OCI-LY7 (cell line): ENCODE measurements around the gene ARID5B. TPM values are rescaled to one million over a fixed set of nuclear protein-coding genes. Genes with fewer than 3 reads are reported as not detected.

ENCODE experiments used
- BruUV-seq: library from RNA; stranded (reverse); fragments of 400-500 nt; replicated peaks from 2 replicates; lab custom pipeline; 2021; lab: Mats Ljungman, UMichigan
- CTCF ChIA-PET: fragments of 300-600 bp; sonication (Branson Sonifier 250); formaldehyde crosslinking; loops from one replicate; lab custom pipeline; 2022; ENCODE audit warnings: antibody characterized with exemption; ENCODE audit not compliant: unreplicated experiment; lab: Charles Lee
- POLR2A ChIA-PET: fragments of 300-600 bp; sonication (Branson Sonifier 250); formaldehyde crosslinking; loops from one replicate; lab custom pipeline; 2022; ENCODE audit warnings: antibody characterized with exemption; lab: Charles Lee
- DNase-seq: peaks from one replicate; pipeline ENCODE4 v3.0.0-alpha.2; 2015; ENCODE audit warnings: low spot score
- H2AFZ ChIP-seq: fragments of 200-600 bp; sonication (generic), shearing (Covaris generic); 2 replicates; pipeline ENCODE4 v1.6.1; 2014; ENCODE audit warnings: mild to moderate bottlenecking, antibody characterized with exemption, low read length, moderate library complexity
- H3K27ac ChIP-seq: fragments of 200-600 bp; sonication (generic); 2 replicates; pipeline ENCODE4 v1.5.1; 2014; ENCODE audit warnings: mixed run types, low read depth, mild to moderate bottlenecking, moderate library complexity, low read length, inconsistent platforms; ENCODE audit not compliant: poor library complexity, severe bottlenecking
- H3K36me3 ChIP-seq: fragments of 200-600 bp; sonication (generic); 2 replicates; pipeline ENCODE4 v1.6.1; 2014; ENCODE audit warnings: mild to moderate bottlenecking, antibody characterized with exemption, low read length, moderate library complexity, mixed read lengths; ENCODE audit not compliant: insufficient read depth
- H3K4me1 ChIP-seq: fragments of 200-600 bp; sonication (generic); 2 replicates; pipeline ENCODE4 v1.5.1; 2014; ENCODE audit warnings: mild to moderate bottlenecking, low read length; ENCODE audit not compliant: insufficient read depth, poor library complexity, severe bottlenecking
- H3K4me2 ChIP-seq: fragments of 200-600 bp; sonication (generic); 2 replicates; pipeline ENCODE4 v1.6.1; 2014; ENCODE audit warnings: mild to moderate bottlenecking, low read length
- H3K4me3 ChIP-seq: fragments of 200-600 bp; sonication (generic); 2 replicates; pipeline ENCODE4 v1.5.1; 2014; ENCODE audit warnings: mild to moderate bottlenecking, low read depth, low read length; ENCODE audit not compliant: poor library complexity, severe bottlenecking
- H3K79me2 ChIP-seq: fragments of 200-600 bp; sonication (generic); 2 replicates; pipeline ENCODE4 v1.6.1; 2016; ENCODE audit warnings: low read depth, mild to moderate bottlenecking, low read length, moderate library complexity, mixed read lengths; ENCODE audit not compliant: insufficient read depth
- H3K9me2 ChIP-seq: fragments of 200-600 bp; sonication (generic); 2 replicates; pipeline ENCODE4 v1.6.1; 2016; ENCODE audit warnings: mild to moderate bottlenecking, low read length, mixed read lengths; ENCODE audit not compliant: insufficient read depth
- H3K9me3 ChIP-seq: fragments of 200-600 bp; sonication (generic); 2 replicates; pipeline ENCODE4 v1.6.1; 2014; ENCODE audit warnings: mild to moderate bottlenecking, mixed run types, low read length, mixed read lengths
- H4K20me1 ChIP-seq: fragments of 200-600 bp; sonication (generic); 2 replicates; pipeline ENCODE4 v1.6.1; 2014; ENCODE audit warnings: mild to moderate bottlenecking, antibody characterized with exemption, low read length, moderate library complexity, mixed read lengths; ENCODE audit not compliant: insufficient read depth
- EZH2phosphoT487 ChIP-seq: fragments of 200-600 bp; sonication (generic); IDR thresholded peaks from 2 replicates; pipeline ENCODE4 v1.6.1; 2018; ENCODE audit warnings: low read depth, borderline replicate concordance, mild to moderate bottlenecking, mixed run types, antibody characterized with exemption, low read length, moderate library complexity, mixed read lengths
- intact Hi-C: fragments of 100-400 bp; cut with micrococcal nuclease; formaldehyde crosslinking; loops from one replicate; pipeline ENCODE4 v1.10.0; 2022; ENCODE audit not compliant: unreplicated experiment
- total RNA-seq, 2 experiments: library from RNA; depleted of rRNA in 1 of 2; stranded (reverse); fragments of >200 nt in 1 of 2; shearing (Covaris generic) in 1 of 2; gene quantifications; 2 replicates each; pipeline ENCODE4 v1.2.3, GENCODE V29; 2014 to 2022
- TF ChIP-seq, protein P1 (sequence below): fragments of 200-600 bp; sonication (generic); conservative IDR thresholded peaks from 2 replicates; pipeline ENCODE4 v1.5.1; 2014; ENCODE audit warnings: mild to moderate bottlenecking, antibody characterized with exemption, low read length, moderate library complexity, mixed read lengths

ARID5B gene
- total RNA-seq, 2 experiments from 2014 or later: 38.0 to 56.7 TPM

DNA sequence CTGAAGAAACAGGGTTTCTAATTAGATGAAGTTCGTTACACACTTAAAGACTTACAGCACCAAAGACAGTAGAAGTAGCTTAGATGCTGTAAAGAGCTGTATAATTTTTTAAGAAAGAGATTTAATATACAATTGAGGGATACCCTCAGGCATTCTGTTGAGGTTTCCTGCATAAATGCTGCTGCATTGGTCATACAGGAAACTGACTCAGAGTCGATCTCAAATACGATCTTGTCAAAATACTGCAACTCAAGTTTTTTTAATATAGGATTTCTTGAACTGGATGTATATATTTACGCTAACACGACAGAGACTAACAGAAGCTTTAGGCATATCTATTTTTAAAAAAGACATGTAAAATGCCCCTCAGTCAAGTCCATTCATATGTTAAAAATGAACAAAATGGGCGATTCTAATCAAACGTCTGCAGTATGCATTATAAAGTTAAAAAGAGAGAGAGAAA is 2.4 kb upstream of the ARID5B start:
- Histone ChIP-seq H3K9me2 (no peaks in the 10 kb centered on the region), H3K4me1 (peaks cover 37% of the 10 kb centered on the region), H3K36me3 (no peaks in the 10 kb centered on the region), H3K4me3 (peak overlapping the region; percentile 93), H3K79me2 (peaks cover 36% of the 10 kb centered on the region), H3K4me2 (peak overlapping the region; percentile 93), H3K27ac (peak overlapping the region; percentile 96), H2AFZ (peak overlapping the region; percentile 83), H4K20me1 (no peaks in the 10 kb centered on the region), H3K9me3 (no peaks in the 10 kb centered on the region)
- CTCF ChIA-PET: interaction anchor here (1.3 to 1.5 kb wide), 2 partner anchors 49 to 151 kb away, joined by 3 to 4 read pairs; no protein-coding TSS in a partner anchor
- no TSS peak for BruUV-seq
- intact Hi-C loops: no loop called here
- peak; percentile 50 for DNase-seq
- POLR2A ChIA-PET: interaction anchor here (0.5 to 12.7 kb wide), 29 partner anchors 8 to 641 kb away, joined by 3 to 284 read pairs (median 6); no protein-coding TSS in a partner anchor
- TF ChIP-seq, protein P1, sequence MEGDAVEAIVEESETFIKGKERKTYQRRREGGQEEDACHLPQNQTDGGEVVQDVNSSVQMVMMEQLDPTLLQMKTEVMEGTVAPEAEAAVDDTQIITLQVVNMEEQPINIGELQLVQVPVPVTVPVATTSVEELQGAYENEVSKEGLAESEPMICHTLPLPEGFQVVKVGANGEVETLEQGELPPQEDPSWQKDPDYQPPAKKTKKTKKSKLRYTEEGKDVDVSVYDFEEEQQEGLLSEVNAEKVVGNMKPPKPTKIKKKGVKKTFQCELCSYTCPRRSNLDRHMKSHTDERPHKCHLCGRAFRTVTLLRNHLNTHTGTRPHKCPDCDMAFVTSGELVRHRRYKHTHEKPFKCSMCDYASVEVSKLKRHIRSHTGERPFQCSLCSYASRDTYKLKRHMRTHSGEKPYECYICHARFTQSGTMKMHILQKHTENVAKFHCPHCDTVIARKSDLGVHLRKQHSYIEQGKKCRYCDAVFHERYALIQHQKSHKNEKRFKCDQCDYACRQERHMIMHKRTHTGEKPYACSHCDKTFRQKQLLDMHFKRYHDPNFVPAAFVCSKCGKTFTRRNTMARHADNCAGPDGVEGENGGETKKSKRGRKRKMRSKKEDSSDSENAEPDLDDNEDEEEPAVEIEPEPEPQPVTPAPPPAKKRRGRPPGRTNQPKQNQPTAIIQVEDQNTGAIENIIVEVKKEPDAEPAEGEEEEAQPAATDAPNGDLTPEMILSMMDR: no peak
- TF ChIP-seq EZH2phosphoT487: no peak

DNA sequence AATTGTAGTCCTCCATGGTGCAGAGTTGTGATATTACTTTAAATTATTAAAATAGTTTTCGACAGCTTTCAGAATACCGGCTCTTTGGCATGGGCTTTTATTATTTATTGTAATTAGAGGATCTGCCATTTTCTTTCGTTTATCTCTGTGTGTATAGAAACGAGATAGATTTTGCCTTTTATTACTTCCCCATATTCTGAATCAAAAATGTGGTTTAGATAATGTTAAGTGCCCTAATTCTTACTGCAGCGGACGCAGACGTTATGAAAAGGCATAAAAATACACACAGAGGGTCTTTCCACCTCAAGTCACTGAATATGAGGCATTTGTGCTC is 1.9 kb upstream of the ARID5B start:
- ChIA-PET POLR2A (interaction anchor here (0.6 to 12.7 kb wide), 27 partner anchors 13 to 365 kb away, joined by 3 to 284 read pairs (median 6); no protein-coding TSS in a partner anchor), CTCF (interaction anchor here (1.3 to 1.5 kb wide), 2 partner anchors 50 to 151 kb away, joined by 3 to 4 read pairs; no protein-coding TSS in a partner anchor)
- Histone ChIP-seq H3K4me2 (peak overlapping the region; percentile 93), H3K9me2 (no peaks in the 10 kb centered on the region), H3K79me2 (peaks cover 41% of the 10 kb centered on the region), H3K4me3 (peak overlapping the region; percentile 93), H4K20me1 (no peaks in the 10 kb centered on the region), H3K27ac (peak overlapping the region; percentile 96), H2AFZ (peak overlapping the region; percentile 83), H3K36me3 (no peaks in the 10 kb centered on the region), H3K4me1 (peaks cover 43% of the 10 kb centered on the region), H3K9me3 (no peaks in the 10 kb centered on the region)
- TSS peak; percentile 94 for BruUV-seq
- no peak for DNase-seq
- TF ChIP-seq, protein P1: no peak
- no peak for TF ChIP-seq EZH2phosphoT487
- intact Hi-C loops: no loop called here
